HT1080 (cell line): Measurements from ENCODE around the gene SORBS1. TPM values are rescaled to one million over a fixed set of nuclear protein-coding genes. Genes with fewer than 3 reads are reported as not detected.

Source experiments
- DNase-seq: peaks from one replicate; pipeline ENCODE4 v3.0.0-alpha.2; 2015; ENCODE audit warnings: low read depth
- total RNA-seq: library from RNA; depleted of rRNA; stranded (reverse); fragments of >200 nt; shearing (Covaris generic); gene quantifications from 2 replicates; pipeline ENCODE4 v1.2.3, GENCODE V29; 2014

SORBS1 gene
- total RNA-seq, 1 experiment from 2014 or later = 0.76 TPM

GRCh38 chr10:95440756-95441546 lies 120.2 kb downstream of the SORBS1 start:
- DNase-seq = no peak

- no peak for DNase-seq
These were observed 121.0 kb downstream of the SORBS1 start for GRCh38 chr10:95440038-95440725.

- no peak for DNase-seq
These were observed 122.4 kb downstream of the SORBS1 start for GRCh38 chr10:95438781-95439180.

- no peak for DNase-seq
These were observed 123.5 kb downstream of the SORBS1 start for GRCh38 chr10:95437669-95438068.

- no peak for DNase-seq
These were observed 125.5 kb downstream of the SORBS1 start for GRCh38 chr10:95435548-95436279.

GRCh38 chr10:95434583-95434982 lies 126.6 kb downstream of the SORBS1 start:
- DNase-seq = no peak

- no peak for DNase-seq
These were observed 129.2 kb downstream of the SORBS1 start for GRCh38 chr10:95431900-95432342.

- DNase-seq = peak; percentile 65
These were observed 130.8 kb downstream of the SORBS1 start for GRCh38 chr10:95430231-95430951.

- DNase-seq = no peak
These were observed 131.5 kb downstream of the SORBS1 start for GRCh38 chr10:95429639-95430038.

- DNase-seq = no peak
These were observed 132.5 kb downstream of the SORBS1 start for GRCh38 chr10:95428701-95429100.

GRCh38 chr10:95426482-95426881 lies 134.7 kb downstream of the SORBS1 start:
- DNase-seq = no peak

GRCh38 chr10:95425592-95426465 lies 135.3 kb downstream of the SORBS1 start:
- DNase-seq = no peak

- no peak for DNase-seq
These were observed 137.8 kb downstream of the SORBS1 start for GRCh38 chr10:95423164-95424005.

GRCh38 chr10:95422233-95422632 lies 138.9 kb downstream of the SORBS1 start:
- no peak for DNase-seq

GRCh38 chr10:95421782-95422181 lies 139.4 kb downstream of the SORBS1 start:
- no peak for DNase-seq

- DNase-seq = no peak
These were observed 141.8 kb downstream of the SORBS1 start for GRCh38 chr10:95419399-95419798.

- no peak for DNase-seq
These were observed 144.2 kb downstream of the SORBS1 start for GRCh38 chr10:95416973-95417372.

GRCh38 chr10:95416270-95416669 lies 144.9 kb downstream of the SORBS1 start:
- DNase-seq = no peak

- DNase-seq = no peak
These were observed 145.5 kb downstream of the SORBS1 start for GRCh38 chr10:95415621-95416031.
